ENCODE data around the gene GPC6.

- TF ChIP-seq CTCF (IDR thresholded peaks at IDR 0.05): no peak
- TF ChIP-seq POLR2A (IDR thresholded peaks at IDR 0.05): no peak
- no peak for TF ChIP-seq EP300 (IDR thresholded peaks at IDR 0.05)
Observed at GRCh38 chr13:93981426-93981977, 754.9 kb downstream of the GPC6 start.
